Mesenteric fat pad (tissue), 1 donor: ENCODE measurements around the gene DLST. TPM values are rescaled to one million over a fixed set of nuclear protein-coding genes. Genes with fewer than 3 reads are reported as not detected.
A peak's percentile ranks its signal among the peaks of the same experiment; 100 is the strongest.

Source experiments
- DNase-seq: peaks from one replicate; pipeline ENCODE4 v3.0.0-alpha.2; 2020; ENCODE audit warnings: low spot score
- long read RNA-seq: library from polyadenylated mRNA; unstranded; transcript quantifications from one replicate; pipeline ENCODE4 v2.0.0, GENCODE V29; 2020
- total RNA-seq: library from RNA; stranded (reverse); fragmentation: NEBNext Ultra II Directional; extraction: Animal tissue kit (Norgen Biotek cat#: 25700); gene quantifications from one replicate; pipeline ENCODE4 v1.2.1, GENCODE V29; 2021
- donor health status: DM: yes; HTN: yes; CAD: no.

DLST gene
- total RNA-seq, result 143 TPM
- long read RNA-seq, transcript DLST-202 (15 exons, 2,838 nt), result major isoform, 5 of 9 reads
- long read RNA-seq, partial matches to known transcripts, result 1 of 9 reads
- long read RNA-seq, other reads (novel, unspliced or antisense), result 3 of 9 reads

GRCh38 chr14:74881431-74882102 is at the start of gene DLST:
Gene DLST, plus strand, starts transcription at chr14:74881916. Its CDS starts 38 bp downstream, at chr14:74881954.
- DNase-seq, result peak; percentile 98

- no peak for DNase-seq
Observed at GRCh38 chr14:74832849-74833248, 48.9 kb upstream of the DLST start.

GRCh38 chr14:74834692-74835392 is 46.9 kb upstream of the DLST start:
- DNase-seq, result no peak

- no peak for DNase-seq
Observed at GRCh38 chr14:74835645-74836250, 46.0 kb upstream of the DLST start.

GRCh38 chr14:74836251-74836960 is 45.3 kb upstream of the DLST start:
- DNase-seq, result no peak

GRCh38 chr14:74838166-74838565 is 43.5 kb upstream of the DLST start:
- DNase-seq, result no peak

- no peak for DNase-seq
Observed at GRCh38 chr14:74840603-74841030, 41.1 kb upstream of the DLST start.

GRCh38 chr14:74841230-74842207 is 40.2 kb upstream of the DLST start:
- DNase-seq, result no peak

- DNase-seq, result no peak
Observed at GRCh38 chr14:74843653-74844052, 38.1 kb upstream of the DLST start.

GRCh38 chr14:74846168-74846567 is 35.5 kb upstream of the DLST start:
- no peak for DNase-seq

GRCh38 chr14:74846968-74847665 is 34.6 kb upstream of the DLST start:
- DNase-seq, result no peak

- no peak for DNase-seq
Observed at GRCh38 chr14:74848768-74849167, 32.9 kb upstream of the DLST start.

GRCh38 chr14:74852922-74853530 is 28.7 kb upstream of the DLST start:
- DNase-seq, result no peak

GRCh38 chr14:74853581-74853980 is 28.1 kb upstream of the DLST start:
- DNase-seq, result no peak

- DNase-seq, result no peak
Observed at GRCh38 chr14:74855021-74855420, 26.7 kb upstream of the DLST start.

- no peak for DNase-seq
Observed at GRCh38 chr14:74855945-74856344, 25.8 kb upstream of the DLST start.

GRCh38 chr14:74856366-74856765 is 25.4 kb upstream of the DLST start:
- DNase-seq, result no peak

GRCh38 chr14:74858022-74858421 is 23.7 kb upstream of the DLST start:
- no peak for DNase-seq
